ENCODE data around the gene COL27A1.
"Not testable (repeated sequence)": the region's sequence is repeated elsewhere in the genome, so short reads cannot be mapped to it uniquely, and the experiment has no call there.

Gene COL27A1

DNA sequence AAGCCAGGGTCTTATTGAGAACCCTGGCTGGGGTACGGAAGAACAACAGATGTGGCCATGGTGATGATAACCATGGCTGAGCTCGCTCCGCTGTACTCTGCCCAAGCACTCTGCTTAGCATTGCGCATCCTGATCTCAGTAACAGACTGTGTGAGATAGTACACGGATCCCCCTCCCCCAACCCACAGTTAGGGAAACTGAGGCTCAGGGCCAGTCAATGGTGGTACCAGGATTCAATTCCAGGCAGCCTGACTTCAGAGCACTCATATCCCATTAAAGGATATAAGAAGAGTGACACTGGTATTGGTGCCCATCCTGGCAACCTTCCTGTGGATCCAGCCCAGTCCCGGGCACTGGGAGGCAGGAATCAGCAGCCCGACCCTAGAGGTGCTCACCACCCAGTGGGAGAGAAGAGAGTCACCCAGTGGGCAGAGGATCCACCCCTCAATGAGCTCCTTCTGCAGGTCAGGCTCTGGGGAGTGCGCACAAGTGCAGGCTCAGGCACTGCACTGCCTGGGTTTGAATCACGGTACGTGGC, 29.8 kb upstream of the COL27A1 start:
- Histone ChIP-seq H4K12ac (ENCODE audit: low read depth, low read length) (no peak overlapping the region), H3K27ac (ENCODE audit: low read depth, low read length) (no peak overlapping the region), H4K91ac (ENCODE audit: low read depth, low read length) (no peak overlapping the region), H2BK120ac (ENCODE audit: insufficient read depth, low read length, poor library complexity) (no peak overlapping the region), H3K4me1 (ENCODE audit: control insufficient read depth in 1 of 2, insufficient read depth in 2 of 2, low read length in 2 of 2) (no peaks in the 10 kb centered on the region), H4K8ac (ENCODE audit: low read depth, low read length) (no peak overlapping the region), H2AK5ac (ENCODE audit: low read length) (no peak overlapping the region), H3K36me3 (ENCODE audit: control insufficient read depth in 1 of 2, insufficient read depth in 2 of 2, low read length in 2 of 2) (no peaks in the 10 kb centered on the region), H3K23ac (ENCODE audit: low read length) (no peak overlapping the region), H3K18ac (ENCODE audit: low read length) (no peak overlapping the region), H3K4me2 (ENCODE audit: low read length) (no peak overlapping the region), H2AFZ (ENCODE audit: insufficient read depth, low read length, poor library complexity) (no peak overlapping the region), H3K9ac (ENCODE audit: low read length) (no peak overlapping the region), H3K4me3 (ENCODE audit: low read depth, low read length) (no peak overlapping the region), H3K9me3 (ENCODE audit: insufficient read depth, low read depth, low read length) (no peaks in the 10 kb centered on the region), H3K79me2 (ENCODE audit: control insufficient read depth, insufficient read depth, low read length, poor library complexity) (no peaks in the 10 kb centered on the region), H3K27me3 (ENCODE audit: insufficient read depth, low read length) (no peaks in the 10 kb centered on the region), H3K14ac (ENCODE audit: low read length) (no peak overlapping the region), H2BK12ac (ENCODE audit: low read length) (no peak overlapping the region), H2BK5ac (ENCODE audit: low read depth, low read length, poor library complexity) (no peak overlapping the region), H3K4ac (ENCODE audit: low read depth, low read length) (no peak overlapping the region), H3K79me1 (ENCODE audit: low read length) (no peaks in the 10 kb centered on the region)
- DNase-seq = no peak
- no CpG with 5 or more reads among the region's 10 CpGs for WGBS (ENCODE audit: extremely low coverage, insufficient coverage, insufficient read length)

DNA sequence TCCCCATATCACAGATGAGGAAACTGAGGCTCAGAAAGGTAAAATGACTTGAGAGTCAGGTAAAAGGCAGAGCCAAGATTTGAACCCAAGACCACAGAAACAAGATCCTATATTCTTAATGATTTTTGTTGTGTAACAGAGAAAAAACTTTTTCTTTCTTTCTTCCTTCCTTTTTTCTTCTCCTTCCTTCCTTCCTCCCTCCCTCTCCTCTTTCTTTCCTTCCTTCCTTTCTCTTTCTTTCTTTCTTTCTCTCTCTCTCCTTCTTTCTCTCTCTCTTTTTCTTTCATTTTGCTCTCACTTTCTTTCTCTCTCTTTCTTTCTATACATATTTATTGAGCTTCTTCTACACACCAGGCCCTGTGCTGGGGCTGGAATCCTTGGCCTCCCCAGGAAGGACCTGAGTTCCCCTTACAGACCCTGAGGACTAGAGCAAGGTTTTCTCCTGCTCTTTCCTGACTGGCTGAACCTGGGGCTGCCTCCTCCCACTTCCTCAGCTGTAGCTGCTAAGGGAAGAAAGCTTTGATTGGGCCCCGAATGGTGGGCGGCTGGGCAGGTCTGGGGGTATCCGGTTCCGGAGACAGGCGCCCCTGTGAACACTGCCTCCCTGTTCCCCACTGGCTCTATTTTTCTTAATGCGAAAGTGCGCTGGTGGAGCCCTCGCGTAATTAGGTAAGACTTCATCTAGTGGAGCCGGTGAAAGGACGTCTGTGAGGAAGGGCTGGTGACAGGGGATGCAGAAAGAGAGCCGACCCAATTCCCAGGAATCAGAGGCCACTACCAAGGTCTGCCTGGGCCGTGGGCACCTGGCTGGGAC, 28.9 kb upstream of the COL27A1 start:
- Histone ChIP-seq H3K23ac (ENCODE audit: low read length) (no peak overlapping the region), H3K4me2 (ENCODE audit: low read length) (no peak overlapping the region), H3K36me3 (ENCODE audit: control insufficient read depth in 1 of 2, insufficient read depth in 2 of 2, low read length in 2 of 2) (no peaks in the 10 kb centered on the region), H3K4me3 (ENCODE audit: low read depth, low read length) (no peak overlapping the region), H3K4ac (ENCODE audit: low read depth, low read length) (no peak overlapping the region), H2BK5ac (ENCODE audit: low read depth, low read length, poor library complexity) (no peak overlapping the region), H2AFZ (ENCODE audit: insufficient read depth, low read length, poor library complexity) (no peak overlapping the region), H3K18ac (ENCODE audit: low read length) (no peak overlapping the region), H3K9me3 (ENCODE audit: insufficient read depth, low read depth, low read length) (no peaks in the 10 kb centered on the region), H4K8ac (ENCODE audit: low read depth, low read length) (no peak overlapping the region), H3K4me1 (ENCODE audit: control insufficient read depth in 1 of 2, insufficient read depth in 2 of 2, low read length in 2 of 2) (no peaks in the 10 kb centered on the region), H3K9ac (ENCODE audit: low read length) (no peak overlapping the region), H3K27me3 (ENCODE audit: insufficient read depth, low read length) (no peaks in the 10 kb centered on the region), H2AK5ac (ENCODE audit: low read length) (no peak overlapping the region), H2BK12ac (ENCODE audit: low read length) (no peak overlapping the region), H3K27ac (ENCODE audit: low read depth, low read length) (no peak overlapping the region), H4K91ac (ENCODE audit: low read depth, low read length) (no peak overlapping the region), H3K14ac (ENCODE audit: low read length) (no peak overlapping the region), H2BK120ac (ENCODE audit: insufficient read depth, low read length, poor library complexity) (no peak overlapping the region), H4K12ac (ENCODE audit: low read depth, low read length) (no peak overlapping the region), H3K79me1 (ENCODE audit: low read length) (no peaks in the 10 kb centered on the region), H3K79me2 (ENCODE audit: control insufficient read depth, insufficient read depth, low read length, poor library complexity) (no peaks in the 10 kb centered on the region)
- no CpG with 5 or more reads among the region's 13 CpGs for WGBS (ENCODE audit: extremely low coverage, insufficient coverage, insufficient read length)
- no peak for DNase-seq

GRCh38 chr9:114128759-114129158, 26.6 kb upstream of the COL27A1 start:
- not testable (repeated sequence) for H3K9ac ChIP-seq (ENCODE audit: low read length); H3K9me3 ChIP-seq (ENCODE audit: insufficient read depth, low read depth, low read length); H3K14ac ChIP-seq (ENCODE audit: low read length); DNase-seq; H3K4me2 ChIP-seq (ENCODE audit: low read length); H2AFZ ChIP-seq (ENCODE audit: insufficient read depth, low read length, poor library complexity); H2BK5ac ChIP-seq (ENCODE audit: low read depth, low read length, poor library complexity); H3K23ac ChIP-seq (ENCODE audit: low read length); H3K4ac ChIP-seq (ENCODE audit: low read depth, low read length); H2BK12ac ChIP-seq (ENCODE audit: low read length); H4K8ac ChIP-seq (ENCODE audit: low read depth, low read length); H3K4me1 ChIP-seq (ENCODE audit: control insufficient read depth in 1 of 2, insufficient read depth in 2 of 2, low read length in 2 of 2); H3K79me1 ChIP-seq (ENCODE audit: low read length); H4K91ac ChIP-seq (ENCODE audit: low read depth, low read length); H3K4me3 ChIP-seq (ENCODE audit: low read depth, low read length); H3K18ac ChIP-seq (ENCODE audit: low read length); H4K12ac ChIP-seq (ENCODE audit: low read depth, low read length); H3K79me2 ChIP-seq (ENCODE audit: control insufficient read depth, insufficient read depth, low read length, poor library complexity); H2AK5ac ChIP-seq (ENCODE audit: low read length); H3K36me3 ChIP-seq (ENCODE audit: control insufficient read depth in 1 of 2, insufficient read depth in 2 of 2, low read length in 2 of 2); H3K27me3 ChIP-seq (ENCODE audit: insufficient read depth, low read length); H2BK120ac ChIP-seq (ENCODE audit: insufficient read depth, low read length, poor library complexity); H3K27ac ChIP-seq (ENCODE audit: low read depth, low read length)
- no CpG with 5 or more reads among the region's 3 CpGs for WGBS (ENCODE audit: extremely low coverage, insufficient coverage, insufficient read length)

DNA sequence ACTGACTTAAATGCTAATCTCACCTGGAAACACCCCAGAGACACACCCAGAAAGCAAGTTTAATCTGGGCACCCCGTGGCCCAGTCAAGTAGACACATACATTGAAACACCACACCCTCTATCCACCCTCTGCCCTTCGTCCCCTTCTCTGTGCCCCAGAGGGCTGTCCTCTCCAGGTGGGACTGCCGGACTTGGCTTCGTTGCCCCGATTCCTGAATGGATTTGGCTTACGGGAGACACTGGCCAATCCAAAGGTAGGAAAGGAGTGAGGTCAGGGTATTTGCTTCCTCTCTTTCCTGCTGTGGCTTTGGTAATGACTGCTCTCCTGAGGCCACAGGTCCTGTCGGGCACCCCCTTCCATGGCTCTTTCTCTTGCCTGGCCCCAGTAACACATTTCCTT, 25.2 kb upstream of the COL27A1 start:
- Histone ChIP-seq H2BK120ac (ENCODE audit: insufficient read depth, low read length, poor library complexity) (no peak overlapping the region), H2BK12ac (ENCODE audit: low read length) (no peak overlapping the region), H3K27me3 (ENCODE audit: insufficient read depth, low read length) (no peaks in the 10 kb centered on the region), H3K36me3 (ENCODE audit: control insufficient read depth in 1 of 2, insufficient read depth in 2 of 2, low read length in 2 of 2) (no peaks in the 10 kb centered on the region), H3K27ac (ENCODE audit: low read depth, low read length) (no peak overlapping the region), H3K4ac (ENCODE audit: low read depth, low read length) (no peak overlapping the region), H4K8ac (ENCODE audit: low read depth, low read length) (no peak overlapping the region), H4K12ac (ENCODE audit: low read depth, low read length) (no peak overlapping the region), H3K9me3 (ENCODE audit: insufficient read depth, low read depth, low read length) (no peaks in the 10 kb centered on the region), H3K79me1 (ENCODE audit: low read length) (no peaks in the 10 kb centered on the region), H2AFZ (ENCODE audit: insufficient read depth, low read length, poor library complexity) (no peak overlapping the region), H3K4me1 (ENCODE audit: control insufficient read depth in 1 of 2, insufficient read depth in 2 of 2, low read length in 2 of 2) (no peaks in the 10 kb centered on the region), H4K91ac (ENCODE audit: low read depth, low read length) (no peak overlapping the region), H3K79me2 (ENCODE audit: control insufficient read depth, insufficient read depth, low read length, poor library complexity) (no peaks in the 10 kb centered on the region), H3K4me2 (ENCODE audit: low read length) (no peak overlapping the region), H2BK5ac (ENCODE audit: low read depth, low read length, poor library complexity) (no peak overlapping the region), H3K14ac (ENCODE audit: low read length) (no peak overlapping the region), H3K9ac (ENCODE audit: low read length) (no peak overlapping the region), H2AK5ac (ENCODE audit: low read length) (no peak overlapping the region), H3K23ac (ENCODE audit: low read length) (no peak overlapping the region), H3K4me3 (ENCODE audit: low read depth, low read length) (no peak overlapping the region), H3K18ac (ENCODE audit: low read length) (no peak overlapping the region)
- no peak for DNase-seq
- no CpG with 5 or more reads among the region's 7 CpGs for WGBS (ENCODE audit: extremely low coverage, insufficient coverage, insufficient read length)

Data from trophoblast cell (in vitro differentiated cells and primary cell).